AML-193 (cell line): ENCODE measurements around the gene TMPRSS15.
"Not testable (repeated sequence)": the region's sequence is repeated elsewhere in the genome, so short reads cannot be mapped to it uniquely, and the experiment has no call there.

Experiments used
- DNase-seq, 2 experiments: peaks; one replicate each; lab custom pipeline; 2025; lab: John Stamatoyannopoulos, UW

TMPRSS15 gene

DNA sequence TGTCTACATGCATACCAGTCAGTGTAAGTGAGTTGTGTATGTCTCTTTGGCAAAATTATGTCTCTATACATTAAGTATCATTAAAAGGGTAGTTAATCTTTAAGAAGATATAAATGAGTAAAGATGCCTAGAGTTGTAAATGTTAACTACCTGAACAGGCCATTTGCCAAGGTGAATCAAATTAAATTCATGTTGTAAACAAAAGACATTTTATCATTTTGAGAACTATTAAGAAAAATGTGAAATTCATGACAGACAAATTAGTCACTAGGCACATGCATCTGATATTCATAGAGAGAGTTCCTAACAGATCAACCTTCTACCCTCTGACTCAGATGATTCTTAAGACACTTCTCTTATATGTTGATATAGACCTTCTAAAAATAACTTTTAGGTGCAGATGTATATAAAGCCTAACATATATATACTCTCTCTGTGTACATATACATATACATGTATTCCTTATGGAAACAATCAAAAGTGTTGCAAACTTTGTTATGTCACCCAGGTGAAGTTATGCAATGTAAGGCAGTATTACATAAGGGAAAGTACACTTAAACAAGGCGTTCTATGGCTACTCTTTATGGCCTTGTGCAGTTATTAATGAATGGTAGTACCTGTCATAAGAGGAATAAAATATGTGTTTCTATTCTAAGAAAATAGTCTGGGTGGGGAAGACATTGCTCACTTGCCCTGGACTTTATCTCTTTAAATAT is at the start of gene TMPRSS15:
Gene TMPRSS15, minus strand, starts transcription at position 51 of the 716 bp plus-strand sequence. CDS start 163 bp downstream, outside the sequence.
- no peak for DNase-seq

DNA sequence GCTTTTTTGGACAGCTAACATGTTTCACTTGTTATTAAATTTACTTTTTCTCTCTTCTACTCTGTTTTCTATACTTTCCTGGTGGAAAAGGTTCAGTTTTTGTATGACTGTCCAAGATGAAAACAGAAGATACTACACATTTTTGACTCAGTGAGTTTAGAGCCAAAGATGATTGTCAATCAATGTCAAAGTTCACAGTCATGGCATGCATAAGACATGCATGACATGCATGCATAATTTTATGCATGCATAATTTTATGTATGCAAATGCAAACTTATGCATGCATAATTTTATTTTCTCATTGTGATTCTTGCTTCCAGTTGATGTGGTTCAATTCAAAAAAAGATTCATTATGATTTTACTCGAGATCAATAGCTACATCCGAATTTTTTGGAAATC is 48.1 kb upstream of the TMPRSS15 start:
- no peak for DNase-seq

GRCh38 chr21:18449605-18450550 is 46.3 kb upstream of the TMPRSS15 start:
- DNase-seq, result no peak

GRCh38 chr21:18443701-18444100 is 40.1 kb upstream of the TMPRSS15 start:
- no peak for DNase-seq

DNA sequence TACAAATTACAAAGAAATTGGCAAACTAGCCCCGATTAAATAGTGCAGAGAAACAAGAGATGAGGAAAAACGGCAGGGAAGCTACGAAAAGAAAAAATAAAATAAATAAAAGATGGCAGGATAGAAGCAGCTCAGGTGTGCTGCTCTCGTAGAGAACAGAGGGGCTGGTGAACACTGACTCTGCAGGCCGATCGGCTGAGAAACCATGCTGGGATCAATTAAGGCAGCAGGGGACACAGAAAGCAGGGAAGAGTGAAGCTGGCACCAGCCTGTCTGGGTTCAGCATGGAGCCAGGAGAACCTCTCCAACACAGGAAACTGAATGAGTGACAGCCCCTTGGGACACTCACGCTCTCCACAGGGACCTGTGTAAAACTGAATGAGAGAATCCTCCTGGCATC is 39.5 kb upstream of the TMPRSS15 start:
- no peak for DNase-seq

DNA sequence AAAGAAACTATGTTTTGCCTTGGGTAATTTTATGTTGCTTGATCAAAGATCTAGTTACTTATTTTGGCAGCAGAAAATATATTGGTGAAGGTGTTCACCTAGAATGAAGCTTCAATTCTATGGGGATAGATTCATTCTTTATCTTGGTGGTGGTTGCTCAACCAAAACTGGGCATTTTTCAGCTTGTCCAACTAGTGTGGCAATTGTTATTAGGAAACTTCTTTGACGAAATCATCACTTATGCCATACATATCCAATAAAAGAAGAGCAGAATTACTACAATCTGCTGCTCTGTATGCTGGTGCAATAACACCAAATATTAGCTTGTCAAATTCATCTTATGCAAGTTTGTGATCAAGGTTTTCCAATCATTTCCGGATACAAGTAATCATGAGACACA is 26.8 kb upstream of the TMPRSS15 start:
- DNase-seq, result peak; percentile 26 to 33

DNA sequence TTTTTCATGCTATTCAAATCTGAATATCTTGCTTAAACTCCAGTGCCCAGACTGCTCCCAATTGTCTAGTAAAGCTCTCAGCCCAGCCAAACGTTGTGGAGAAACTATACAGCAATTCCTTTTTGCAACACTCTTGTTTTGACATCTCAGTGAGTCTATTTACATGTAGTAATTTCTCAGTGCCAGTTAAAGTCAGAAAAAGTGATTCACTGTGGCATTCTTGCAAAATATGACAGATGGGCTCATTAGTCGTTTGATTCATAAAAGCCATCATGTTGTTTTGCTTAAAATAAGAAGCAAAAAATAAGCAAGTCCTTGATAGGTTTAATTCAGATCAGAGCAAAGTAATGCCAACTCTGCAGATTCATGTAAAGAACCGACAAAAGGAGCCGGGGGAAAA is 20.7 kb upstream of the TMPRSS15 start:
- DNase-seq, result no peak

DNA sequence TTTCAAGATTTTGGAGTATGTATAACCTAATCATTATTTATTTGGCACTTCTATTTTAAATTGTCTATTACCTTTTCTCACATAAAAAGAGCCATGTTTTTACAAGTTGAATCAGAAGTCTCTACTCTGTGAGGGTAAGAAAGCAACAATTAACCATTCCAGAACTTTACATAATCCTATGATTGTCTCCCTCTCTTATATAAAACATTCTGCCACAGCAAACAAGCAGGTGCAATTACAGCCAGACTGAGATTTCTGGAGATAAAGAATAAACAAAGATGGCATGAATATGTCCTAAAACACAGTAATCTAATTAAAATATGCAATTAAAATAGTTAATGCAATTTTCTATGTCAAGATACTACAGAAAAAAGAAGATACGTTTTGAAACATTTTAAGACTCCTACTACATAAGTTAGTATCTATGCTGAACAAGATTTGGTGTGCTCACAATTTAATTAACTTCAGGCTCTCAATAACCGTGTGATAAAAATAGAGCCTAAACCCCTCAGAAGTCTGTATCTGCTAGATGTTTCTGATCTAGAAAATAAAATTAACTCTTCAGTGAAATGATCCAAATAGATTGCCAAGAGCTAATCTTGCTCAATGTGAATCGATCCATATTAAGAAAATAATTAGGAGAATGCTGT is 13.7 kb upstream of the TMPRSS15 start:
- DNase-seq, result no peak

- no peak for DNase-seq
These were observed 8.0 kb upstream of the TMPRSS15 start for GRCh38 chr21:18411565-18411964.

DNA sequence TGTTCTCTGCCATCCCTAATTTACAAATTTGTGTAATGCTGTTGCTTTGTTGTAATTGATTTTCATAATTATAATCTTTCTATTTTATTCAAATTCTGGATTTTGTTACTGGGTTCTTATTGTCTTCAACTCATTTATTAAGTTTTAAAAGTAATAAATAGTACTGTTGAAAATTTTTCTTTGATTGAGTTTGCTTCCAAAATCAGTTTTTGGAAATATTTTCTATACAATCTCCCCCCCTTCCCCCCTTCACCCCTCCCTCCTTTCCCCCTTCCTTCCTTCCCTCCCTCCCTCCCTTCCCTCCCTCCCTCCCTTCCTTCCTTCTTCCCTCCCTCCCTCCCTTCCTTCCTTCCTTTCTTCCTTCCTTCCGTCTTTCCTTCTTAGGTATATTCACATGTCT is 6.0 kb upstream of the TMPRSS15 start:
- DNase-seq, result no peak

- no peak for DNase-seq
These were observed 4.7 kb downstream of the TMPRSS15 start for GRCh38 chr21:18398843-18399242.

- no peak for DNase-seq
These were observed 15.6 kb downstream of the TMPRSS15 start for GRCh38 chr21:18387994-18388393.

GRCh38 chr21:18384771-18385170 is 18.8 kb downstream of the TMPRSS15 start:
- DNase-seq, result peak; percentile 19 to 41

GRCh38 chr21:18382934-18383619 is 20.5 kb downstream of the TMPRSS15 start:
- DNase-seq, result not testable (repeated sequence)

- no peak for DNase-seq
These were observed 21.4 kb downstream of the TMPRSS15 start for GRCh38 chr21:18382141-18382540.

GRCh38 chr21:18373606-18374005 is 30.0 kb downstream of the TMPRSS15 start:
- no peak for DNase-seq

GRCh38 chr21:18370301-18370700 is 33.3 kb downstream of the TMPRSS15 start:
- DNase-seq, result no peak

- DNase-seq, result peak in 1 of 2 experiments; percentile 38
These were observed 34.5 kb downstream of the TMPRSS15 start for GRCh38 chr21:18369115-18369514.

DNA sequence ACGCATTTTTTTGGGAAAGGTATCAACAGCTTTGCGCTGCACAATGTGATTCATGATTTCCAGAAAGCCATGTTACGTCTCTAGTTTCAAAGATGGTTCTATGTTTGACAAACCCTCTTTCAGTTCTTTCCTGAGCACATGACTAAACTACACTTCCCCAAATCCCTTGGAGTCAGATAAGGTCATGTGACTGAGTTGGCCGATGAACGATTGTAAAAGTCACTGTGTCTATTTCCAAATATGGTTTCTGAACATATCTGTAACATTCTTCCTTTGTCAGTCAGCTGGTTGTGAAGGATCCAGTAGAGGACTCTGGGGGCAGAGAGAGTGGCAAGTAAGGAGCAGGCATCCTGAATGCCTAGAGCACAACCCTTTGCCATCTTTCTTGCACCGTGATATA is 35.4 kb downstream of the TMPRSS15 start:
- DNase-seq, result no peak

- no peak for DNase-seq
These were observed 46.8 kb downstream of the TMPRSS15 start for GRCh38 chr21:18356801-18357200.

GRCh38 chr21:18354947-18355346 is 48.6 kb downstream of the TMPRSS15 start:
- no peak for DNase-seq

- DNase-seq, result no peak
These were observed 53.4 kb downstream of the TMPRSS15 start for GRCh38 chr21:18350216-18350615.
